SK-N-MC (cell line): ENCODE measurements around the gene CDIP1.

Experiments
- EZH2 ChIP-seq: fragments of 200-600 bp; sonication (generic); IDR thresholded peaks from one replicate; pipeline ENCODE4 v1.6.1; 2017; ENCODE audit warnings: antibody characterized with exemption
- FOXP2 ChIP-seq: optimal IDR thresholded peaks from 2 replicates; pipeline ENCODE3; 2011; ENCODE audit warnings: mild to moderate bottlenecking, moderate library complexity; ENCODE audit not compliant: insufficient read depth; ENCODE audit errors: extremely low read length, control extremely low read depth
- POLR2AphosphoS5 ChIP-seq: IDR thresholded peaks from 2 replicates; pipeline ENCODE4 v1.6.1; 2012; ENCODE audit warnings: mild to moderate bottlenecking, low read depth, low read length, borderline replicate concordance

DNA sequence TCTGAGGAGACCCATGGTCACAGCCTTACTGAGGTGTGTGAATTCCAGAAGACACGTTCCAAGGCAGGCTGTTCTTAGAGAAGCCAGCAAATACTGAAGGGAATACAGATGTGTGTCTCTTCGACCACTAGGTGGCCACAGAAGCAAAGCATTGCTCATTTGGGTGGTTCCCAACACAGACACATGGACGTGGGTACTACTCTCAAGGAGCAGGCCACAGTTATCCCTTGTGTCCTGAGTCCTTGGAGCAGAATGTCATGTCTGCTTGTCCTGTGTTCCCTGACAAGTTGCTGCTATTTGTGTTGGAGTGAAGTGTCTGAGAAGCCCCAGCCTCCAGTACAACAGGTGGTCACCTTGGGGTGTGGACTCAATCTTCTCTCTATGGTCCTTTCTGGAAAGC is 32.1 kb downstream of the CDIP1 start:
- no peak for TF ChIP-seq EZH2
- no peak for TF ChIP-seq POLR2AphosphoS5
- no peak for TF ChIP-seq FOXP2
